ENCODE data around the gene KCNQ1. TPM values are rescaled to one million over a fixed set of nuclear protein-coding genes. Genes with fewer than 3 reads are reported as not detected.

The KCNQ1 gene
- total and polyA plus RNA-seq, 3 experiments from 2014 or later = 2.6 to 5.7 (median 3.4) TPM

- no peaks in the 10 kb centered on the region for H3K27me3 ChIP-seq (ENCODE audit: insufficient read depth, low read length, poor library complexity, severe bottlenecking)
- H3K9me3 Mint-ChIP-seq = peaks cover 0 to 3% (median 0%) of the 10 kb centered on the region in 5 donors
- no peaks in the 10 kb centered on the region for H3K4me1 ChIP-seq (ENCODE audit: insufficient read depth, low read length)
- DNase-seq = peak in 1 of 5 donors; percentile 30
- H3K36me3 Mint-ChIP-seq = no peaks in the 10 kb centered on the region
- no peaks in the 10 kb centered on the region for H3K36me3 ChIP-seq (ENCODE audit: insufficient read depth, low read length)
- H3K4me3 Mint-ChIP-seq = no peak overlapping the region
- H3K9me3 ChIP-seq (ENCODE audit: low read length) = no peaks in the 10 kb centered on the region
- no peaks in the 10 kb centered on the region for H3K4me1 Mint-ChIP-seq
- ChIA-PET CTCF (no interaction called here), POLR2A (no interaction called here)
- no peak overlapping the region for H3K27ac Mint-ChIP-seq
- no peak overlapping the region for H3K27ac ChIP-seq (ENCODE audit: low read depth, low read length)
- no peaks in the 10 kb centered on the region for H3K27me3 Mint-ChIP-seq
- H3K4me3 ChIP-seq (ENCODE audit: low read length) = no peak overlapping the region
These were observed 314.7 kb downstream of the KCNQ1 start for GRCh38 chr11:2759228-2760195.

- Mint-ChIP-seq H3K9me3 (peaks cover 0 to 1% (median 0%) of the 10 kb centered on the region in 5 donors), H3K36me3 (no peaks in the 10 kb centered on the region), H3K27me3 (no peaks in the 10 kb centered on the region), H3K4me3 (no peak overlapping the region), H3K4me1 (no peaks in the 10 kb centered on the region), H3K27ac (no peak overlapping the region)
- peak in 1 of 5 donors; percentile 33 for DNase-seq
- no peaks in the 10 kb centered on the region for H3K36me3 ChIP-seq (ENCODE audit: insufficient read depth, low read length)
- H3K4me3 ChIP-seq (ENCODE audit: low read length) = no peak overlapping the region
- no peak overlapping the region for H3K27ac ChIP-seq (ENCODE audit: low read depth, low read length)
- no peaks in the 10 kb centered on the region for H3K4me1 ChIP-seq (ENCODE audit: insufficient read depth, low read length)
- H3K27me3 ChIP-seq (ENCODE audit: insufficient read depth, low read length, poor library complexity, severe bottlenecking) = no peaks in the 10 kb centered on the region
- ChIA-PET POLR2A (no interaction called here), CTCF (no interaction called here)
- H3K9me3 ChIP-seq (ENCODE audit: low read length) = no peaks in the 10 kb centered on the region
These were observed 315.5 kb downstream of the KCNQ1 start for GRCh38 chr11:2760196-2760871.

GRCh38 chr11:2761131-2762030 is 316.6 kb downstream of the KCNQ1 start:
- peak in 1 of 5 donors; percentile 35 for DNase-seq

GRCh38 chr11:2762031-2762380 is 317.2 kb downstream of the KCNQ1 start:
- POLR2A ChIA-PET = no interaction called here

More at GRCh38 chr11:2761131-2762030, 316.6 kb downstream of the KCNQ1 start:
- no peak overlapping the region for H3K27ac Mint-ChIP-seq
- H3K4me3 ChIP-seq (ENCODE audit: low read length) = no peak overlapping the region
- no peaks in the 10 kb centered on the region for H3K36me3 Mint-ChIP-seq
- H3K27me3 ChIP-seq (ENCODE audit: insufficient read depth, low read length, poor library complexity, severe bottlenecking) = no peaks in the 10 kb centered on the region
- no peak overlapping the region for H3K4me3 Mint-ChIP-seq
- no peaks in the 10 kb centered on the region for H3K27me3 Mint-ChIP-seq
- no peaks in the 10 kb centered on the region for H3K4me1 ChIP-seq (ENCODE audit: insufficient read depth, low read length)
- CTCF ChIA-PET = no interaction called here
- H3K9me3 ChIP-seq (ENCODE audit: low read length) = no peaks in the 10 kb centered on the region
- H3K36me3 ChIP-seq (ENCODE audit: insufficient read depth, low read length) = no peaks in the 10 kb centered on the region
- no peaks in the 10 kb centered on the region for H3K4me1 Mint-ChIP-seq
- peaks cover 0 to 3% (median 0%) of the 10 kb centered on the region in 5 donors for H3K9me3 Mint-ChIP-seq
- no peak overlapping the region for H3K27ac ChIP-seq (ENCODE audit: low read depth, low read length)
- POLR2A ChIA-PET = no interaction called here

GRCh38 chr11:2762451-2762850 is 317.6 kb downstream of the KCNQ1 start:
- CTCF ChIA-PET = no interaction called here
- Mint-ChIP-seq H3K27me3 (no peaks in the 10 kb centered on the region), H3K4me1 (no peaks in the 10 kb centered on the region), H3K9me3 (peaks cover 0 to 3% (median 0%) of the 10 kb centered on the region in 5 donors), H3K4me3 (no peak overlapping the region), H3K36me3 (no peaks in the 10 kb centered on the region), H3K27ac (peak overlapping the region in 1 of 8 donors; percentile 72)
- Histone ChIP-seq H3K4me1 (ENCODE audit: insufficient read depth, low read length) (no peaks in the 10 kb centered on the region), H3K4me3 (ENCODE audit: low read length) (no peak overlapping the region), H3K9me3 (ENCODE audit: low read length) (no peaks in the 10 kb centered on the region), H3K27ac (ENCODE audit: low read depth, low read length) (no peak overlapping the region), H3K27me3 (ENCODE audit: insufficient read depth, low read length, poor library complexity, severe bottlenecking) (no peaks in the 10 kb centered on the region), H3K36me3 (ENCODE audit: insufficient read depth, low read length) (no peaks in the 10 kb centered on the region)
- POLR2A ChIA-PET = no interaction called here
- no peak for DNase-seq

More at GRCh38 chr11:2762031-2762380, 317.2 kb downstream of the KCNQ1 start:
- no peak overlapping the region for H3K4me3 Mint-ChIP-seq
- no peaks in the 10 kb centered on the region for H3K36me3 Mint-ChIP-seq
- peak overlapping the region in 1 of 8 donors; percentile 72 for H3K27ac Mint-ChIP-seq
- no peaks in the 10 kb centered on the region for H3K4me1 Mint-ChIP-seq
- Histone ChIP-seq H3K36me3 (ENCODE audit: insufficient read depth, low read length) (no peaks in the 10 kb centered on the region), H3K27ac (ENCODE audit: low read depth, low read length) (no peak overlapping the region), H3K4me3 (ENCODE audit: low read length) (no peak overlapping the region), H3K9me3 (ENCODE audit: low read length) (no peaks in the 10 kb centered on the region), H3K4me1 (ENCODE audit: insufficient read depth, low read length) (no peaks in the 10 kb centered on the region), H3K27me3 (ENCODE audit: insufficient read depth, low read length, poor library complexity, severe bottlenecking) (no peaks in the 10 kb centered on the region)
- no peaks in the 10 kb centered on the region for H3K27me3 Mint-ChIP-seq
- no peak for DNase-seq
- CTCF ChIA-PET = no interaction called here
- H3K9me3 Mint-ChIP-seq = peaks cover 0 to 3% (median 0%) of the 10 kb centered on the region in 5 donors

GRCh38 chr11:2763984-2764383 is 319.2 kb downstream of the KCNQ1 start:
- no peak overlapping the region for H3K4me3 Mint-ChIP-seq
- Histone ChIP-seq H3K36me3 (ENCODE audit: insufficient read depth, low read length) (no peaks in the 10 kb centered on the region), H3K4me3 (ENCODE audit: low read length) (no peak overlapping the region), H3K27ac (ENCODE audit: low read depth, low read length) (no peak overlapping the region), H3K4me1 (ENCODE audit: insufficient read depth, low read length) (no peaks in the 10 kb centered on the region), H3K9me3 (ENCODE audit: low read length) (no peaks in the 10 kb centered on the region), H3K27me3 (ENCODE audit: insufficient read depth, low read length, poor library complexity, severe bottlenecking) (no peaks in the 10 kb centered on the region)
- H3K9me3 Mint-ChIP-seq = peaks cover 0 to 3% (median 0%) of the 10 kb centered on the region in 5 donors
- DNase-seq = no peak
- ChIA-PET CTCF (no interaction called here), POLR2A (no interaction called here)
- H3K27me3 Mint-ChIP-seq = no peaks in the 10 kb centered on the region
- peak overlapping the region in 1 of 8 donors; percentile 22 for H3K27ac Mint-ChIP-seq
- no peaks in the 10 kb centered on the region for H3K36me3 Mint-ChIP-seq
- H3K4me1 Mint-ChIP-seq = no peaks in the 10 kb centered on the region

GRCh38 chr11:2765491-2765890 is 320.7 kb downstream of the KCNQ1 start:
- no peaks in the 10 kb centered on the region for H3K36me3 Mint-ChIP-seq
- ChIA-PET POLR2A (no interaction called here), CTCF (no interaction called here)

More at GRCh38 chr11:2765491-2765890, 320.7 kb downstream of the KCNQ1 start:
- H3K4me1 Mint-ChIP-seq = no peaks in the 10 kb centered on the region
- no peak overlapping the region for H3K4me3 ChIP-seq (ENCODE audit: low read length)
- no peak overlapping the region for H3K4me3 Mint-ChIP-seq
- H3K4me1 ChIP-seq (ENCODE audit: insufficient read depth, low read length) = no peaks in the 10 kb centered on the region
- no peak overlapping the region for H3K27ac Mint-ChIP-seq
- H3K27ac ChIP-seq (ENCODE audit: low read depth, low read length) = no peak overlapping the region
- H3K9me3 ChIP-seq (ENCODE audit: low read length) = no peaks in the 10 kb centered on the region
- H3K27me3 Mint-ChIP-seq = peaks cover 0 to 1% of the 10 kb centered on the region in 2 donors
- H3K36me3 ChIP-seq (ENCODE audit: insufficient read depth, low read length) = no peaks in the 10 kb centered on the region
- no peaks in the 10 kb centered on the region for H3K27me3 ChIP-seq (ENCODE audit: insufficient read depth, low read length, poor library complexity, severe bottlenecking)
- peaks cover 0 to 3% (median 0%) of the 10 kb centered on the region in 5 donors for H3K9me3 Mint-ChIP-seq
- no peak for DNase-seq
